ENCODE results near the gene RNF19B. TPM values are rescaled to one million over a fixed set of nuclear protein-coding genes. Genes with fewer than 3 reads are reported as not detected.

RNF19B gene
- total and polyA plus RNA-seq, 10 of the 15 experiments (the other 5 are each of a cell fraction or from before 2014, with no cell fraction given), result 2.8 to 32.6 (median 16.6) TPM

DNA sequence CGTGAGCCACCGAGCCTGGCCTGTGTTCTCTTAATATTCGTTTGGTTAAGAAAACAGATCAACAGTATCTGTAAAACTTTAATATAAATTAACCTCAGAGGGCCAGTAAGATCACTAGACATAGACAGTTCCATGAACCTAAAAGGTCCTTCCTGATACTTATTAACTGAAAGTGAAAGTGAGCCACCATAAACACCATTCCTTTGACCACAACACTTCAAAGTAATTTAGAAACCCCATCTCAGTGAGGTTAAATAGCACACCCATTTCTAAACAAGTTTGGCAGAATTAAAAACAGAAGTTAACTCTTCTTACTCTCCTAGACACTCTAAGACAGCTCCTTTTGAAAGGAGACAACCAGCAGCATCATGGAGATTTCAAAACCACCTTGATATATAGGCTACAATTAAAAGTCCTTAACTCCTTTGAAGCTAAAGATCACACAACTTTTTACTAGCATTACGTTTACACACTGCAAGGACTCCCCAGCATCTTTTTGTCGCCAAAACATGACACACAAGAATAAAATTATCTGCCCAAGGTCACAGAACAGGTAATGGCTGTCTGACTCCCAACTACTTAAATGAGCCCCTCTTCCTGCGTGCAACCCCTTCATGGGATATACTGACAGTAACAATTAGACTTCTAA is 2.2 kb downstream of the RNF19B start (continued):
- TF ChIP-seq, protein P1, sequence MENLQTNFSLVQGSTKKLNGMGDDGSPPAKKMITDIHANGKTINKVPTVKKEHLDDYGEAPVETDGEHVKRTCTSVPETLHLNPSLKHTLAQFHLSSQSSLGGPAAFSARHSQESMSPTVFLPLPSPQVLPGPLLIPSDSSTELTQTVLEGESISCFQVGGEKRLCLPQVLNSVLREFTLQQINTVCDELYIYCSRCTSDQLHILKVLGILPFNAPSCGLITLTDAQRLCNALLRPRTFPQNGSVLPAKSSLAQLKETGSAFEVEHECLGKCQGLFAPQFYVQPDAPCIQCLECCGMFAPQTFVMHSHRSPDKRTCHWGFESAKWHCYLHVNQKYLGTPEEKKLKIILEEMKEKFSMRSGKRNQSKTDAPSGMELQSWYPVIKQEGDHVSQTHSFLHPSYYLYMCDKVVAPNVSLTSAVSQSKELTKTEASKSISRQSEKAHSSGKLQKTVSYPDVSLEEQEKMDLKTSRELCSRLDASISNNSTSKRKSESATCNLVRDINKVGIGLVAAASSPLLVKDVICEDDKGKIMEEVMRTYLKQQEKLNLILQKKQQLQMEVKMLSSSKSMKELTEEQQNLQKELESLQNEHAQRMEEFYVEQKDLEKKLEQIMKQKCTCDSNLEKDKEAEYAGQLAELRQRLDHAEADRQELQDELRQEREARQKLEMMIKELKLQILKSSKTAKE (IDR thresholded peaks at IDR 0.05; ENCODE audit: low read depth, poor library complexity, severe bottlenecking), result peak; percentile 66
- TF ChIP-seq CHD2 (IDR thresholded peaks at IDR 0.05; ENCODE audit: borderline replicate concordance, low read depth, low read length) (no peak), EP300 (IDR thresholded peaks at IDR 0.05; ENCODE audit: borderline replicate concordance in 1 of 2, control insufficient read depth in 1 of 2, low read depth in 2 of 2, low read length in 2 of 2) (0 out of 4 replicates have a peak, but pooled peaks of 1 of the 2 experiments have one; percentile 19), NFXL1 (IDR thresholded peaks at IDR 0.05; ENCODE audit: borderline replicate concordance) (no peak), JUNB (IDR thresholded peaks at IDR 0.05) (peak; percentile 57; the same call in 1 of the 2 replicates), CBFB (IDR thresholded peaks at IDR 0.05; ENCODE audit: low read depth) (peak; percentile 77), FOXM1 (IDR thresholded peaks at IDR 0.05; ENCODE audit: low read depth, low read length) (no peak), ETV6 (conservative IDR thresholded peaks at IDR 0.05 in 1 of 2, IDR thresholded peaks at IDR 0.05 in 1 of 2; ENCODE audit: borderline replicate concordance in 1 of 2, low read depth in 1 of 2) (no peak), IRF3 (IDR thresholded peaks at IDR 0.05) (no peak)
- TF ChIP-seq, protein P2, sequence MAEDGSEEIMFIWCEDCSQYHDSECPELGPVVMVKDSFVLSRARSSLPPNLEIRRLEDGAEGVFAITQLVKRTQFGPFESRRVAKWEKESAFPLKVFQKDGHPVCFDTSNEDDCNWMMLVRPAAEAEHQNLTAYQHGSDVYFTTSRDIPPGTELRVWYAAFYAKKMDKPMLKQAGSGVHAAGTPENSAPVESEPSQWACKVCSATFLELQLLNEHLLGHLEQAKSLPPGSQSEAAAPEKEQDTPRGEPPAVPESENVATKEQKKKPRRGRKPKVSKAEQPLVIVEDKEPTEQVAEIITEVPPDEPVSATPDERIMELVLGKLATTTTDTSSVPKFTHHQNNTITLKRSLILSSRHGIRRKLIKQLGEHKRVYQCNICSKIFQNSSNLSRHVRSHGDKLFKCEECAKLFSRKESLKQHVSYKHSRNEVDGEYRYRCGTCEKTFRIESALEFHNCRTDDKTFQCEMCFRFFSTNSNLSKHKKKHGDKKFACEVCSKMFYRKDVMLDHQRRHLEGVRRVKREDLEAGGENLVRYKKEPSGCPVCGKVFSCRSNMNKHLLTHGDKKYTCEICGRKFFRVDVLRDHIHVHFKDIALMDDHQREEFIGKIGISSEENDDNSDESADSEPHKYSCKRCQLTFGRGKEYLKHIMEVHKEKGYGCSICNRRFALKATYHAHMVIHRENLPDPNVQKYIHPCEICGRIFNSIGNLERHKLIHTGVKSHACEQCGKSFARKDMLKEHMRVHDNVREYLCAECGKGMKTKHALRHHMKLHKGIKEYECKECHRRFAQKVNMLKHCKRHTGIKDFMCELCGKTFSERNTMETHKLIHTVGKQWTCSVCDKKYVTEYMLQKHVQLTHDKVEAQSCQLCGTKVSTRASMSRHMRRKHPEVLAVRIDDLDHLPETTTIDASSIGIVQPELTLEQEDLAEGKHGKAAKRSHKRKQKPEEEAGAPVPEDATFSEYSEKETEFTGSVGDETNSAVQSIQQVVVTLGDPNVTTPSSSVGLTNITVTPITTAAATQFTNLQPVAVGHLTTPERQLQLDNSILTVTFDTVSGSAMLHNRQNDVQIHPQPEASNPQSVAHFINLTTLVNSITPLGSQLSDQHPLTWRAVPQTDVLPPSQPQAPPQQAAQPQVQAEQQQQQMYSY (CRISPR knock-in tag; IDR thresholded peaks at IDR 0.05), result no peak
- TF ChIP-seq, protein P3, sequence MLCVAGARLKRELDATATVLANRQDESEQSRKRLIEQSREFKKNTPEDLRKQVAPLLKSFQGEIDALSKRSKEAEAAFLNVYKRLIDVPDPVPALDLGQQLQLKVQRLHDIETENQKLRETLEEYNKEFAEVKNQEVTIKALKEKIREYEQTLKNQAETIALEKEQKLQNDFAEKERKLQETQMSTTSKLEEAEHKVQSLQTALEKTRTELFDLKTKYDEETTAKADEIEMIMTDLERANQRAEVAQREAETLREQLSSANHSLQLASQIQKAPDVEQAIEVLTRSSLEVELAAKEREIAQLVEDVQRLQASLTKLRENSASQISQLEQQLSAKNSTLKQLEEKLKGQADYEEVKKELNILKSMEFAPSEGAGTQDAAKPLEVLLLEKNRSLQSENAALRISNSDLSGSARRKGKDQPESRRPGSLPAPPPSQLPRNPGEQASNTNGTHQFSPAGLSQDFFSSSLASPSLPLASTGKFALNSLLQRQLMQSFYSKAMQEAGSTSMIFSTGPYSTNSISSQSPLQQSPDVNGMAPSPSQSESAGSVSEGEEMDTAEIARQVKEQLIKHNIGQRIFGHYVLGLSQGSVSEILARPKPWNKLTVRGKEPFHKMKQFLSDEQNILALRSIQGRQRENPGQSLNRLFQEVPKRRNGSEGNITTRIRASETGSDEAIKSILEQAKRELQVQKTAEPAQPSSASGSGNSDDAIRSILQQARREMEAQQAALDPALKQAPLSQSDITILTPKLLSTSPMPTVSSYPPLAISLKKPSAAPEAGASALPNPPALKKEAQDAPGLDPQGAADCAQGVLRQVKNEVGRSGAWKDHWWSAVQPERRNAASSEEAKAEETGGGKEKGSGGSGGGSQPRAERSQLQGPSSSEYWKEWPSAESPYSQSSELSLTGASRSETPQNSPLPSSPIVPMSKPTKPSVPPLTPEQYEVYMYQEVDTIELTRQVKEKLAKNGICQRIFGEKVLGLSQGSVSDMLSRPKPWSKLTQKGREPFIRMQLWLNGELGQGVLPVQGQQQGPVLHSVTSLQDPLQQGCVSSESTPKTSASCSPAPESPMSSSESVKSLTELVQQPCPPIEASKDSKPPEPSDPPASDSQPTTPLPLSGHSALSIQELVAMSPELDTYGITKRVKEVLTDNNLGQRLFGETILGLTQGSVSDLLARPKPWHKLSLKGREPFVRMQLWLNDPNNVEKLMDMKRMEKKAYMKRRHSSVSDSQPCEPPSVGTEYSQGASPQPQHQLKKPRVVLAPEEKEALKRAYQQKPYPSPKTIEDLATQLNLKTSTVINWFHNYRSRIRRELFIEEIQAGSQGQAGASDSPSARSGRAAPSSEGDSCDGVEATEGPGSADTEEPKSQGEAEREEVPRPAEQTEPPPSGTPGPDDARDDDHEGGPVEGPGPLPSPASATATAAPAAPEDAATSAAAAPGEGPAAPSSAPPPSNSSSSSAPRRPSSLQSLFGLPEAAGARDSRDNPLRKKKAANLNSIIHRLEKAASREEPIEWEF (IDR thresholded peaks at IDR 0.05; ENCODE audit: insufficient replicate concordance, low read depth, low read length), result no peak
- TF ChIP-seq, protein P4, sequence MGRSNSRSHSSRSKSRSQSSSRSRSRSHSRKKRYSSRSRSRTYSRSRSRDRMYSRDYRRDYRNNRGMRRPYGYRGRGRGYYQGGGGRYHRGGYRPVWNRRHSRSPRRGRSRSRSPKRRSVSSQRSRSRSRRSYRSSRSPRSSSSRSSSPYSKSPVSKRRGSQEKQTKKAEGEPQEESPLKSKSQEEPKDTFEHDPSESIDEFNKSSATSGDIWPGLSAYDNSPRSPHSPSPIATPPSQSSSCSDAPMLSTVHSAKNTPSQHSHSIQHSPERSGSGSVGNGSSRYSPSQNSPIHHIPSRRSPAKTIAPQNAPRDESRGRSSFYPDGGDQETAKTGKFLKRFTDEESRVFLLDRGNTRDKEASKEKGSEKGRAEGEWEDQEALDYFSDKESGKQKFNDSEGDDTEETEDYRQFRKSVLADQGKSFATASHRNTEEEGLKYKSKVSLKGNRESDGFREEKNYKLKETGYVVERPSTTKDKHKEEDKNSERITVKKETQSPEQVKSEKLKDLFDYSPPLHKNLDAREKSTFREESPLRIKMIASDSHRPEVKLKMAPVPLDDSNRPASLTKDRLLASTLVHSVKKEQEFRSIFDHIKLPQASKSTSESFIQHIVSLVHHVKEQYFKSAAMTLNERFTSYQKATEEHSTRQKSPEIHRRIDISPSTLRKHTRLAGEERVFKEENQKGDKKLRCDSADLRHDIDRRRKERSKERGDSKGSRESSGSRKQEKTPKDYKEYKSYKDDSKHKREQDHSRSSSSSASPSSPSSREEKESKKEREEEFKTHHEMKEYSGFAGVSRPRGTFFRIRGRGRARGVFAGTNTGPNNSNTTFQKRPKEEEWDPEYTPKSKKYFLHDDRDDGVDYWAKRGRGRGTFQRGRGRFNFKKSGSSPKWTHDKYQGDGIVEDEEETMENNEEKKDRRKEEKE (IDR thresholded peaks at IDR 0.05), result no peak
